Stimulated activated CD8-positive, alpha-beta memory T cell treated with anti-CD3 and anti-CD28 coated beads, Interleukin-15, amount 100 ng/mL, for 24 hours (primary cell): ENCODE results near the gene GAMT.

Experiments
- DNase-seq: peaks from one replicate; pipeline ENCODE4 v3.0.0-alpha.2; 2020; ENCODE audit warnings: low read depth

GAMT gene

GRCh38 chr19:1418951-1419738, 17.8 kb upstream of the GAMT start:
- DNase-seq: no peak

- DNase-seq: no peak
Measured at GRCh38 chr19:1418496-1418775, 17.1 kb upstream of the GAMT start.

GRCh38 chr19:1417681-1418495, 16.5 kb upstream of the GAMT start:
- no peak for DNase-seq

- DNase-seq: no peak
Measured at GRCh38 chr19:1417145-1417544, 15.8 kb upstream of the GAMT start.

GRCh38 chr19:1416014-1416841, 14.9 kb upstream of the GAMT start:
- no peak for DNase-seq

GRCh38 chr19:1412995-1413800, 11.9 kb upstream of the GAMT start:
- no peak for DNase-seq

GRCh38 chr19:1412323-1412923, 11.1 kb upstream of the GAMT start:
- no peak for DNase-seq

GRCh38 chr19:1411255-1412191, 10.2 kb upstream of the GAMT start:
- no peak for DNase-seq

GRCh38 chr19:1410789-1411188, 9.4 kb upstream of the GAMT start:
- no peak for DNase-seq

GRCh38 chr19:1410136-1410786, 8.9 kb upstream of the GAMT start:
- no peak for DNase-seq

- no peak for DNase-seq
Measured at GRCh38 chr19:1409204-1410005, 8.1 kb upstream of the GAMT start.

GRCh38 chr19:1408300-1409203, 7.2 kb upstream of the GAMT start:
- DNase-seq: peak; percentile 21

GRCh38 chr19:1407528-1408299, 6.4 kb upstream of the GAMT start, which contains the start of gene DAZAP1:
Gene DAZAP1, plus strand, starts transcription at chr19:1407586. Its CDS starts 188 bp downstream, at chr19:1407774.
- peak; percentile 23 for DNase-seq

- peak; percentile 99 for DNase-seq
Measured at GRCh38 chr19:1406774-1407527, 5.6 kb upstream of the GAMT start.

GRCh38 chr19:1402411-1403070, 1.2 kb upstream of the GAMT start:
- DNase-seq: no peak

GRCh38 chr19:1401889-1402217, 511 bp upstream of the GAMT start:
- no peak for DNase-seq
